PC-9 (cell line): ENCODE data around the gene CLCN5. TPM values are rescaled to one million over a fixed set of nuclear protein-coding genes. Genes with fewer than 3 reads are reported as not detected.

Experiments used
- BruUV-seq: library from RNA; stranded (reverse); fragments of 400-500 nt; replicated peaks from 2 replicates; lab custom pipeline; 2021; lab: Mats Ljungman, UMichigan
- CTCF ChIA-PET: fragments of 300-600 bp; sonication (Branson Sonifier 250); formaldehyde crosslinking; loops from one replicate; lab custom pipeline; 2022; ENCODE audit warnings: antibody characterized with exemption; lab: Charles Lee
- POLR2A ChIA-PET: fragments of 300-600 bp; sonication (Branson Sonifier 250); formaldehyde crosslinking; loops from one replicate; lab custom pipeline; 2022; ENCODE audit warnings: antibody characterized with exemption; ENCODE audit not compliant: unreplicated experiment; lab: Charles Lee
- DNase-seq, 2 experiments: peaks; one replicate each; pipeline versions ENCODE4 v3.0.0 to v3.0.0-alpha.2; 2015 to 2022; ENCODE audit warnings: mixed read lengths in 1 of 2
- H2AFZ ChIP-seq: fragments of 200-600 bp; sonication (generic); 2 replicates; pipeline ENCODE4 v1.8.1; 2017; ENCODE audit warnings: antibody characterized with exemption
- H3F3A ChIP-seq: fragments of 200-600 bp; sonication (generic); 2 replicates; pipeline ENCODE4 v1.8.1; 2017; ENCODE audit warnings: antibody characterized with exemption, mild to moderate bottlenecking, low read depth; ENCODE audit not compliant: insufficient read depth
- H3K27ac ChIP-seq: fragments of 200-600 bp; sonication (generic); 2 replicates; pipeline ENCODE4 v1.6.1; 2016; ENCODE audit warnings: mixed run types
- H3K27me3 ChIP-seq: fragments of 200-600 bp; sonication (generic); 2 replicates; pipeline ENCODE4 v1.6.1; 2016; ENCODE audit warnings: low read depth, mixed run types; ENCODE audit not compliant: insufficient read depth
- H3K36me3 ChIP-seq: fragments of 200-600 bp; sonication (generic); 2 replicates; pipeline ENCODE4 v1.6.1; 2016; ENCODE audit warnings: low read depth, mixed run types
- H3K4me1 ChIP-seq: fragments of 200-600 bp; sonication (generic); replicated peaks from 2 replicates; pipeline ENCODE4 v1.6.1; 2016; ENCODE audit warnings: mixed run types; ENCODE audit not compliant: insufficient read depth
- H3K4me2 ChIP-seq: fragments of 200-600 bp; sonication (generic); 2 replicates; pipeline ENCODE4 v1.6.1; 2017; ENCODE audit warnings: mixed run types
- H3K4me3 ChIP-seq: fragments of 200-600 bp; sonication (generic); 2 replicates; pipeline ENCODE4 v1.6.1; 2016; ENCODE audit warnings: mixed run types
- H3K79me2 ChIP-seq: fragments of 200-600 bp; sonication (generic); 2 replicates; pipeline ENCODE4 v1.6.1; 2017; ENCODE audit warnings: low read depth, mixed run types
- H3K9me2 ChIP-seq: fragments of 200-600 bp; sonication (generic); 2 replicates; pipeline ENCODE4 v1.8.1; 2017; ENCODE audit warnings: mild to moderate bottlenecking; ENCODE audit not compliant: insufficient read depth
- H3K9me3 ChIP-seq: fragments of 200-600 bp; sonication (generic); 2 replicates; pipeline ENCODE4 v1.8.1; 2016; ENCODE audit warnings: low read depth; ENCODE audit not compliant: insufficient read depth
- H4K20me1 ChIP-seq: fragments of 200-600 bp; sonication (generic); 2 replicates; pipeline ENCODE4 v1.8.1; 2017; ENCODE audit not compliant: insufficient read depth
- CTCF ChIP-seq: fragments of 200-600 bp; sonication (generic); conservative IDR thresholded peaks from 2 replicates; pipeline ENCODE4 v1.6.1; 2017; ENCODE audit warnings: mixed run types, antibody characterized with exemption, mild to moderate bottlenecking, moderate library complexity
- EZH2 ChIP-seq: fragments of 200-600 bp; sonication (generic); IDR thresholded peaks from 2 replicates; pipeline ENCODE4 v1.8.0; 2017; ENCODE audit warnings: antibody characterized with exemption, low read depth
- intact Hi-C: fragments of 100-400 bp; cut with micrococcal nuclease; formaldehyde crosslinking; loops from one replicate; pipeline ENCODE4 v1.10.0; 2022; ENCODE audit not compliant: unreplicated experiment
- total RNA-seq: library from RNA; stranded (reverse); gene quantifications from 2 replicates; pipeline ENCODE4 v1.2.3, GENCODE V29; 2021

Gene CLCN5
- total RNA-seq, 1 experiment from 2014 or later, result 0.94 TPM

DNA sequence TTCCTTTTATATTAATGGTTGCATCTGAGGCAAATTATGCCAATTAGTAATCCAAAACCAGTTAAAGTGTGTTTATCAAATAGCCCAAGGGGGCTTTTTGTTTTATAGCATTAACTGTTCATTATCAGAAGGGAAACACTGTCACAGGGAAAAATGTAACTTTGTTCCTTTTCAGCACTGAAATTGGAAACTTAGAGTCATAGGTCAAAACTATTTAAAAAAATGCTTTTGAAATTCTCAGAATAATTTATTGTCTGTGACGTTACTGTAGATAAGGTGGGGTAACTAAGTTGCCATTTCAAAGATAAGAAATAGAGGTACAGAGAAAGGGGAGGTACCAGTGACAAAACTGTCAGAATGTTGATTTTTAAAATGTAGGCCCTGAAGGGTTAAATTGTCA, 149.1 kb downstream of the CLCN5 start:
- Histone ChIP-seq H3K4me3 (no peak overlapping the region), H3K9me2 (no peaks in the 10 kb centered on the region), H3K36me3 (no peaks in the 10 kb centered on the region), H3K9me3 (no peaks in the 10 kb centered on the region), H3K27me3 (no peaks in the 10 kb centered on the region), H3F3A (no peaks in the 10 kb centered on the region), H4K20me1 (no peaks in the 10 kb centered on the region), H3K4me1 (no peaks in the 10 kb centered on the region), H3K4me2 (no peak overlapping the region), H3K27ac (no peak overlapping the region), H3K79me2 (no peaks in the 10 kb centered on the region), H2AFZ (no peak overlapping the region)
- CTCF ChIA-PET, result no interaction called here
- intact Hi-C loops, result no loop called here
- no peak for TF ChIP-seq CTCF
- no peak for TF ChIP-seq EZH2
- POLR2A ChIA-PET, result no interaction called here
- no TSS peak for BruUV-seq
- no peak for DNase-seq

- Histone ChIP-seq H3K36me3 (no peaks in the 10 kb centered on the region), H2AFZ (no peak overlapping the region), H3F3A (no peaks in the 10 kb centered on the region), H3K4me2 (no peak overlapping the region), H3K4me1 (no peaks in the 10 kb centered on the region), H3K27ac (no peak overlapping the region), H3K9me2 (no peaks in the 10 kb centered on the region), H3K27me3 (no peaks in the 10 kb centered on the region), H4K20me1 (no peaks in the 10 kb centered on the region), H3K79me2 (no peaks in the 10 kb centered on the region), H3K9me3 (no peaks in the 10 kb centered on the region), H3K4me3 (no peak overlapping the region)
- no TSS peak for BruUV-seq
- TF ChIP-seq CTCF, result no peak
- no peak for TF ChIP-seq EZH2
- ChIA-PET CTCF (no interaction called here), POLR2A (no interaction called here)
- DNase-seq, result no peak
- intact Hi-C loops, result no loop called here
These were observed 149.7 kb downstream of the CLCN5 start for GRCh38 chrX:50072110-50072509.

- Histone ChIP-seq H3K36me3 (no peaks in the 10 kb centered on the region), H3K9me2 (no peaks in the 10 kb centered on the region), H3F3A (no peaks in the 10 kb centered on the region), H4K20me1 (no peaks in the 10 kb centered on the region), H3K4me1 (no peaks in the 10 kb centered on the region), H3K79me2 (no peaks in the 10 kb centered on the region), H3K9me3 (no peaks in the 10 kb centered on the region), H3K27ac (no peak overlapping the region), H3K27me3 (no peaks in the 10 kb centered on the region), H3K4me2 (no peak overlapping the region), H3K4me3 (no peak overlapping the region), H2AFZ (no peak overlapping the region)
- ChIA-PET POLR2A (no interaction called here), CTCF (no interaction called here)
- no peak for DNase-seq
- TF ChIP-seq CTCF, result no peak
- no peak for TF ChIP-seq EZH2
- intact Hi-C loops, result no loop called here
- BruUV-seq, result no TSS peak
These were observed 151.2 kb downstream of the CLCN5 start for GRCh38 chrX:50073601-50074000.
